K562 (cell line): ENCODE results near the gene CREG1. TPM values are rescaled to one million over a fixed set of nuclear protein-coding genes. Genes with fewer than 3 reads are reported as not detected.

ENCODE experiments used
- ATAC-seq: fragments of 200-7000 bp; cut with Tn5 transposase; 3 replicates; pipeline ENCODE4 v1.9.1; 2020; ENCODE audit warnings: moderate library complexity
- Bru-seq: library from RNA; stranded (reverse); fragments of 400-500 nt; gene quantifications from one replicate; lab custom pipeline; 2021; lab: Mats Ljungman, UMichigan
- BruChase-seq, 2 experiments: library from RNA; stranded (reverse); fragments of 400-500 nt; gene quantifications; one replicate each; lab custom pipeline; 2021; lab: Mats Ljungman, UMichigan
- BruUV-seq: library from RNA; stranded (reverse); fragments of 400-500 nt; replicated peaks from 2 replicates; lab custom pipeline; 2021; lab: Mats Ljungman, UMichigan
- CTCF ChIA-PET: fragments of 300-600 bp; formaldehyde crosslinking; extraction: SDS; loops from one replicate; lab custom pipeline; 2021; ENCODE audit warnings: low intra/inter-chr PET ratio; lab: Yijun Ruan, JAX
- POLR2A ChIA-PET: fragments of 300-600, 350-650 bp; sonication (Branson Sonifier 250); formaldehyde crosslinking; extraction: SDS; loops from one replicate; lab custom pipeline; 2021; ENCODE audit warnings: antibody characterized with exemption, inconsistent platforms; lab: Yijun Ruan, JAX
- DNase-seq, 4 experiments: peaks; one replicate each; pipeline versions ENCODE4 v3.0.0 to v3.0.0-alpha.2; 2011 to 2018; ENCODE audit warnings: low spot score in 3 of 4, mixed read lengths in 3 of 4; ENCODE audit errors: extremely low read depth in 1 of 4
- FAIRE-seq: peaks from 2 replicates; lab custom pipeline; 2011; peaks lifted over from hg19 to GRCh38; lab: Jason Lieb, UNC
- H2AFZ ChIP-seq: 2 replicates; pipeline ENCODE4 v1.6.0; 2011; ENCODE audit warnings: low read depth, low read length, control low read depth, inconsistent platforms
- H3K27ac ChIP-seq: fragments of 200-600 bp; 3 replicates; pipeline ENCODE4 v1.8.0; 2011; ENCODE audit warnings: low read depth, mild to moderate bottlenecking, control low read depth, inconsistent platforms, low read length, moderate library complexity, mixed read lengths; ENCODE audit errors: extremely low read depth
- H3K27me3 ChIP-seq, 2 experiments: fragments of 300-600 bp in 1 of 2; 2 replicates in 1 of 2; 3 replicates in 1 of 2; pipeline versions ENCODE4 v1.6.0 to v1.8.0; 2011; ENCODE audit warnings: inconsistent platforms in 2 of 2, low read length in 2 of 2, mild to moderate bottlenecking in 1 of 2, mixed read lengths in 1 of 2, moderate library complexity in 1 of 2; ENCODE audit not compliant: control insufficient read depth in 2 of 2, insufficient read depth in 2 of 2
- H3K36me3 ChIP-seq: fragments of 300-600 bp; 3 replicates; pipeline ENCODE4 v1.8.0; 2011; ENCODE audit warnings: mild to moderate bottlenecking, low read length, inconsistent platforms; ENCODE audit not compliant: control insufficient read depth, insufficient read depth
- H3K4me1 ChIP-seq, 2 experiments: fragments of 200-600 bp in 1 of 2; replicated peaks in 1 of 2; 2 replicates in 1 of 2; 3 replicates in 1 of 2; pipeline versions ENCODE4 v1.5.1 to v1.8.0; 2011; ENCODE audit warnings: inconsistent platforms in 2 of 2, low read length in 2 of 2, mild to moderate bottlenecking in 1 of 2, mixed read lengths in 1 of 2, moderate library complexity in 1 of 2; ENCODE audit not compliant: control insufficient read depth in 2 of 2, insufficient read depth in 2 of 2
- H3K4me2 ChIP-seq: 2 replicates; pipeline ENCODE4 v1.6.1; 2011; ENCODE audit warnings: low read length, control low read depth, inconsistent platforms, mixed read lengths; ENCODE audit not compliant: insufficient read depth
- H3K4me3 ChIP-seq: fragments of 200-600 bp; sonication (generic), shearing (Covaris generic); 2 replicates; pipeline ENCODE4 v1.5.1; 2016; ENCODE audit warnings: control low read depth, inconsistent platforms
- H3K79me2 ChIP-seq: fragments of 200-600 bp; 3 replicates; pipeline ENCODE4 v1.8.0; 2011; ENCODE audit warnings: low read length, inconsistent platforms; ENCODE audit not compliant: control insufficient read depth, insufficient read depth
- H3K9ac ChIP-seq, 2 experiments: 2 replicates each; pipeline versions ENCODE4 v1.6.0 to v1.6.1; 2011; ENCODE audit warnings: low read depth in 2 of 2, low read length in 2 of 2, control low read depth in 1 of 2, inconsistent platforms in 1 of 2, mild to moderate bottlenecking in 1 of 2, mixed read lengths in 1 of 2; ENCODE audit not compliant: insufficient read depth in 1 of 2
- H3K9me1 ChIP-seq: one replicate; pipeline ENCODE4 v1.6.0; 2011; ENCODE audit warnings: inconsistent platforms, mild to moderate bottlenecking, low read length, moderate library complexity; ENCODE audit not compliant: control insufficient read depth, insufficient read depth
- H3K9me3 ChIP-seq: replicated peaks from 2 replicates; pipeline ENCODE4 v1.5.1; 2011; ENCODE audit warnings: low read depth, low read length, inconsistent platforms; ENCODE audit not compliant: control insufficient read depth, insufficient read depth
- H4K20me1 ChIP-seq: replicated peaks from 2 replicates; pipeline ENCODE4 v1.6.1; 2011; ENCODE audit warnings: low read length, inconsistent platforms, mixed read lengths; ENCODE audit not compliant: control insufficient read depth, insufficient read depth
- EGR1 ChIP-seq: fragments of 450-650 bp; conservative IDR thresholded peaks from 2 replicates; pipeline ENCODE4 v1.6.1; 2017; ENCODE audit warnings: mild to moderate bottlenecking
- MAZ ChIP-seq, 2 experiments: fragments of 450-650 bp in 1 of 2; sonication (generic) in 1 of 2; formaldehyde crosslinking; IDR thresholded peaks in 1 of 2; conservative IDR thresholded peaks in 1 of 2; 2 replicates each; pipeline versions ENCODE4 v1.4.0 to v1.5.0; 2020; ENCODE audit warnings: mild to moderate bottlenecking in 1 of 2, missing genetic modification reagents in 1 of 2
- TEAD4 ChIP-seq, 2 experiments: sonication (generic) in 1 of 2; formaldehyde crosslinking in 1 of 2; IDR thresholded peaks; 2 replicates each; pipeline versions ENCODE4 v1.6.1 to v1.8.0; 2012 to 2022; ENCODE audit warnings: borderline replicate concordance in 1 of 2, inconsistent platforms in 1 of 2, low read length in 1 of 2, mild to moderate bottlenecking in 1 of 2, missing genetic modification reagents in 1 of 2
- ZFP30 ChIP-seq: fragments of 250-450 bp; sonication (Bioruptor Pico); IDR thresholded peaks from 2 replicates; pipeline ENCODE4 v1.8.0; 2022; ENCODE audit warnings: moderate library complexity, mild to moderate bottlenecking, inconsistent platforms, borderline replicate concordance
- WGBS: fragments of 100-300 bp; shearing (Covaris generic); methylation state at CpG from one replicate; pipeline ENCODE4 v1.1.6; 2016; ENCODE audit warnings: low coverage, mixed read lengths; ENCODE audit not compliant: insufficient coverage; ENCODE audit errors: missing lambda C conversion rate; 5-methylcytosine and 5-hydroxymethylcytosine counted together
- in situ Hi-C: fragments of 300-500 bp; cut with MboI; formaldehyde crosslinking; loops from 4 replicates; pipeline ENCODE4 v1.15.0; 2018; ENCODE audit warnings: inconsistent platforms, mixed read lengths
- intact Hi-C: fragments of 100-400 bp; cut with micrococcal nuclease; formaldehyde crosslinking; loops from 2 replicates; pipeline ENCODE4 v1.14.2; 2022
- long read RNA-seq, 3 experiments: library from polyadenylated mRNA in 2 of 3; library from RNA in 1 of 3; unstranded in 2 of 3; stranded (forward) in 1 of 3; transcript quantifications; one replicate each; pipeline ENCODE4 v2.0.0, GENCODE V29; 2019 to 2022
- polyA minus RNA-seq, 3 experiments: library from RNA; depleted of rRNA, polyadenylated mRNA; stranded (reverse); fragments of >200 nt; gene quantifications; 2 replicates each; pipeline ENCODE4 v1.2.3, GENCODE V29; 2011
- polyA plus RNA-seq, 8 experiments: library from polyadenylated mRNA; depleted of rRNA in 4 of 8; stranded (reverse) in 5 of 8; unstranded in 3 of 8; fragments of >200 nt; fragmentation: Nextera tagmentation in 2 of 8; fragmentation: Illumina TruSeq in 1 of 8; extraction: Ambion mirVana in 2 of 8; extraction: Trizol in 1 of 8; gene quantifications; 2 replicates each; pipeline versions ENCODE4 v1.2.1 to v1.2.3, GENCODE V29; 2011 to 2014; ENCODE audit warnings: inconsistent platforms in 1 of 8, missing spikeins in 1 of 8
- total RNA-seq, 7 experiments: library from RNA; depleted of rRNA in 6 of 7; stranded (reverse); fragments of >200 nt in 6 of 7; fragmentation: Illumina TruSeq in 2 of 7; extraction: Trizol in 2 of 7; gene quantifications; 2 replicates each; pipeline versions ENCODE4 v1.2.1 to v1.2.3, GENCODE V29; 2011 to 2021; ENCODE audit warnings: low replicate concordance in 1 of 7
- TF ChIP-seq, protein P1 (sequence below), 2 experiments: fragments of 450-650 bp; IDR thresholded peaks; 2 replicates each; pipeline ENCODE4 v1.6.1; 2018; ENCODE audit warnings: mild to moderate bottlenecking in 2 of 2, low read depth in 1 of 2; ENCODE audit not compliant: partially characterized antibody in 2 of 2
- TF ChIP-seq, protein P2 (sequence below): fragments of 450-650 bp; IDR thresholded peaks from 2 replicates; pipeline ENCODE4 v1.6.1; 2017; ENCODE audit warnings: antibody characterized with exemption

Gene CREG1
- total RNA-seq (2011; cell fraction: chromatin; rRNA removed; ENCODE audit: low replicate concordance), result 70.1 and 115 TPM in 2 replicates
- 141 and 156 TPM in 2 replicates for total RNA-seq (2011; cell fraction: nucleolus; rRNA removed)
- total RNA-seq (2011; cell fraction: nucleoplasm; rRNA removed), result 172 and 258 TPM in 2 replicates
- total RNA-seq (2014; rRNA removed) (115 and 139 TPM in 2 replicates), total RNA-seq (2014; rRNA removed; fragmentation: Illumina TruSeq; extraction: Trizol) (161 and 179 TPM in 2 replicates), total RNA-seq (2015; rRNA removed; fragmentation: Illumina TruSeq; extraction: Trizol) (164 and 178 TPM in 2 replicates), total RNA-seq (2021) (150 and 154 TPM in 2 replicates), polyA plus RNA-seq (2011; rRNA removed) (272 TPM in 2 replicates), polyA plus RNA-seq (2014; fragmentation: Illumina TruSeq; extraction: Trizol) (163 and 197 TPM in 2 replicates), polyA plus RNA-seq (2014; fragmentation: Nextera tagmentation; extraction: Ambion mirVana) (10 to 100 TPM; 45.7 to 58.2 TPM), polyA plus RNA-seq (2014; rRNA removed) (176 and 186 TPM in 2 replicates), polyA minus RNA-seq (2011; rRNA and poly(A)+ RNA removed) (101 and 126 TPM in 2 replicates), Bru-seq, nascent RNA (percentile 88 among the genes with signal in this experiment), BruChase-seq, experiment 1, labeled RNA remaining after a 2-hour chase (percentile 84 among the genes with signal in this experiment), BruChase-seq, experiment 2, labeled RNA remaining after a 6-hour chase (percentile 86 among the genes with signal in this experiment)
- 152 and 184 TPM in 2 replicates for polyA plus RNA-seq (2011; cell fraction: cytosol; rRNA removed)
- 41.7 and 74.9 TPM in 2 replicates for polyA plus RNA-seq (2011; cell fraction: nucleus; rRNA removed)
- polyA plus RNA-seq (2012), result 137 and 336 TPM in 2 replicates
- 59.4 and 78.2 TPM in 2 replicates for polyA minus RNA-seq (2011; cell fraction: cytosol; rRNA and poly(A)+ RNA removed)
- polyA minus RNA-seq (2011; cell fraction: nucleus; rRNA and poly(A)+ RNA removed), result 17.5 and 30.3 TPM in 2 replicates
- long read RNA-seq, experiment 1, transcript CREG1-201 (4 exons, 1,974 nt), result major isoform, 986 of 1,047 reads
- long read RNA-seq, experiment 1, partial matches to known transcripts, result 21 of 1,047 reads
- long read RNA-seq, experiment 1, other reads (novel, unspliced or antisense), result 40 of 1,047 reads
- long read RNA-seq, experiment 2, transcript CREG1-201 (4 exons, 1,974 nt), result major isoform, 132 of 268 reads
- long read RNA-seq, experiment 2, partial matches to known transcripts, result 6 of 268 reads
- long read RNA-seq, experiment 2, other reads (novel, unspliced or antisense), result 130 of 268 reads
- long read RNA-seq, experiment 3, transcript CREG1-201 (4 exons, 1,974 nt), result major isoform, 363 of 376 reads
- long read RNA-seq, experiment 3, partial matches to known transcripts, result 2 of 376 reads
- long read RNA-seq, experiment 3, other reads (novel, unspliced or antisense), result 11 of 376 reads

DNA sequence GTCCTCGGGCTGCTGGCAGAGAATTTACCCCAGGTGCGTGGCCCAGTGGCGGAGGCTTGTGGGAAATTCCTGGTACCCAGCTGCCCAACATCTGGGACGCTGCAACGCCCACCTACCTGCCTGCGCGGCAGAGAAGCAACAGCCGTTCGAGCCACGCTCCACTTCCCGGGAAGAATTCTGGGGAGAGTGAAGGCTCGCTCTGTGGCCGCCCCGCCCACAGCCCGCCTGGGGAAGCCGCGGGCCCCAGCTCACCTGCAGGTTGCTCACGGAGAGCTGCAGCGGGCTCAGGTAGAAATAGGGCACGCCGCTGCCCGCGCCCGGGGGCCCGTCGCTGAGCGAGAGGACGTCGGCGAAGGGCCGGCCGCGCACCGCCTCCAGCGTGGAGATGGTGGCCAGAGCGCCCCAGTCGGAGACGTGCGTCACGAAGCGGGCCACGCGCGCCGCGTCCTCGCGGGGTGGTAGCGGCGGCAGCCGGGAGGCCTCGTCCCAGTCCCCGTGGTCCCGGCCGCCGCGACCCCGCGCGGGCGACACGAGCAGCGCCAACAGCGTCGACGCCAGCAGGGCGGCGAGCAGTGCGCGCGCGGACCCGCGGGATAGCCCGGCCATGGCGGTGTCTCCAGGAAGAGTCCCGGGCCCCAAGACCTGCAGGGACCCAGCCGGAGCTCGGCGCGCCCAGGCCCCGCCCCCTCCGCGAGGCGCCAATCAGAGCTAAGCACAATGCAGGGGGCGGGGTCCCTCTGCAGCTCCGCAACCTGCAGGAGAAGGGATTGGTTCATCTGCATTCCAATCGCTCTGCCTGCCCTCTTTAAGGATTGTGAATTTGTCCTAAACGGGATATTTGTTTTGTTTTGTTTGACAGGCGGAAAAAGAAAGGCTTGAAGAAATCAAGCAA is at the start of gene CREG1:
Gene CREG1 (minus strand): TSS at position 627 of the 892 bp plus-strand sequence.
- ChIA-PET POLR2A (interaction anchor here (0.6 to 6.5 kb wide), 27 partner anchors 8 to 548 kb away, joined by 3 to 71 read pairs (median 4); no protein-coding TSS in a partner anchor), CTCF (no interaction called here)
- peak within 1 kb of the TSS; percentile 73 for H3K4me3 ChIP-seq
- H3K9ac ChIP-seq, result peak within 1 kb of the TSS; percentile 63 to 93
- FAIRE-seq (peak; percentile 82), ATAC-seq (peak; percentile 93), DNase-seq (peak; percentile 98 to 99 (median 98))
- in situ Hi-C loops, result no loop called here
- intact Hi-C loops, result loop anchor here (1.0 to 5.0 kb wide), 3 partner anchors 75 to 384 kb away; partner anchors contain the start of genes DCAF6 and MPC2
- H4K20me1 ChIP-seq, result peaks cover 5% of the 10 kb centered on the region; the same call in 1 of the 2 replicates
- H2AFZ ChIP-seq, result peak within 1 kb of the TSS; percentile 96
- H3K27me3 ChIP-seq, result no peaks in the 10 kb centered on the region
- H3K79me2 ChIP-seq, result peaks cover 50% of the 10 kb centered on the region
- H3K4me2 ChIP-seq, result peak within 1 kb of the TSS; percentile 86
- no peaks in the 10 kb centered on the region for H3K9me1 ChIP-seq
- H3K9me3 ChIP-seq, result no peaks in the 10 kb centered on the region
- peaks cover 18% of the 10 kb centered on the region; the same call in 2 of the 3 replicates for H3K36me3 ChIP-seq
- H3K27ac ChIP-seq, result peak within 1 kb of the TSS; percentile 70
- under 1% methylated on average over 90 of the region's 90 CpGs for WGBS
- no TSS peak for BruUV-seq
- peaks cover 23 to 45% of the 10 kb centered on the region in 2 experiments for H3K4me1 ChIP-seq
- TF ChIP-seq, protein P1, sequence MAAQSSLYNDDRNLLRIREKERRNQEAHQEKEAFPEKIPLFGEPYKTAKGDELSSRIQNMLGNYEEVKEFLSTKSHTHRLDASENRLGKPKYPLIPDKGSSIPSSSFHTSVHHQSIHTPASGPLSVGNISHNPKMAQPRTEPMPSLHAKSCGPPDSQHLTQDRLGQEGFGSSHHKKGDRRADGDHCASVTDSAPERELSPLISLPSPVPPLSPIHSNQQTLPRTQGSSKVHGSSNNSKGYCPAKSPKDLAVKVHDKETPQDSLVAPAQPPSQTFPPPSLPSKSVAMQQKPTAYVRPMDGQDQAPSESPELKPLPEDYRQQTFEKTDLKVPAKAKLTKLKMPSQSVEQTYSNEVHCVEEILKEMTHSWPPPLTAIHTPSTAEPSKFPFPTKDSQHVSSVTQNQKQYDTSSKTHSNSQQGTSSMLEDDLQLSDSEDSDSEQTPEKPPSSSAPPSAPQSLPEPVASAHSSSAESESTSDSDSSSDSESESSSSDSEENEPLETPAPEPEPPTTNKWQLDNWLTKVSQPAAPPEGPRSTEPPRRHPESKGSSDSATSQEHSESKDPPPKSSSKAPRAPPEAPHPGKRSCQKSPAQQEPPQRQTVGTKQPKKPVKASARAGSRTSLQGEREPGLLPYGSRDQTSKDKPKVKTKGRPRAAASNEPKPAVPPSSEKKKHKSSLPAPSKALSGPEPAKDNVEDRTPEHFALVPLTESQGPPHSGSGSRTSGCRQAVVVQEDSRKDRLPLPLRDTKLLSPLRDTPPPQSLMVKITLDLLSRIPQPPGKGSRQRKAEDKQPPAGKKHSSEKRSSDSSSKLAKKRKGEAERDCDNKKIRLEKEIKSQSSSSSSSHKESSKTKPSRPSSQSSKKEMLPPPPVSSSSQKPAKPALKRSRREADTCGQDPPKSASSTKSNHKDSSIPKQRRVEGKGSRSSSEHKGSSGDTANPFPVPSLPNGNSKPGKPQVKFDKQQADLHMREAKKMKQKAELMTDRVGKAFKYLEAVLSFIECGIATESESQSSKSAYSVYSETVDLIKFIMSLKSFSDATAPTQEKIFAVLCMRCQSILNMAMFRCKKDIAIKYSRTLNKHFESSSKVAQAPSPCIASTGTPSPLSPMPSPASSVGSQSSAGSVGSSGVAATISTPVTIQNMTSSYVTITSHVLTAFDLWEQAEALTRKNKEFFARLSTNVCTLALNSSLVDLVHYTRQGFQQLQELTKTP (IDR thresholded peaks at IDR 0.05; ENCODE audit: low read depth in 1 of 2, partially characterized antibody in 2 of 2), result no peak
- TF ChIP-seq MAZ (CRISPR knock-in tag; conservative IDR thresholded peaks at IDR 0.05 in 1 of 2, IDR thresholded peaks at IDR 0.05 in 1 of 2) (peak in 1 of 2 experiments; percentile 77; a peak in 2 of 4 replicates), EGR1 (peak; percentile 53; the same call in 1 of the 2 replicates), ZFP30 (CRISPR knock-in tag) (no peak), TEAD4 (IDR thresholded peaks at IDR 0.05; ENCODE audit: low read length) (peak; percentile 32), TEAD4 (CRISPR knock-in tag; IDR thresholded peaks at IDR 0.05; ENCODE audit: borderline replicate concordance) (no peak)
- TF ChIP-seq, protein P2, sequence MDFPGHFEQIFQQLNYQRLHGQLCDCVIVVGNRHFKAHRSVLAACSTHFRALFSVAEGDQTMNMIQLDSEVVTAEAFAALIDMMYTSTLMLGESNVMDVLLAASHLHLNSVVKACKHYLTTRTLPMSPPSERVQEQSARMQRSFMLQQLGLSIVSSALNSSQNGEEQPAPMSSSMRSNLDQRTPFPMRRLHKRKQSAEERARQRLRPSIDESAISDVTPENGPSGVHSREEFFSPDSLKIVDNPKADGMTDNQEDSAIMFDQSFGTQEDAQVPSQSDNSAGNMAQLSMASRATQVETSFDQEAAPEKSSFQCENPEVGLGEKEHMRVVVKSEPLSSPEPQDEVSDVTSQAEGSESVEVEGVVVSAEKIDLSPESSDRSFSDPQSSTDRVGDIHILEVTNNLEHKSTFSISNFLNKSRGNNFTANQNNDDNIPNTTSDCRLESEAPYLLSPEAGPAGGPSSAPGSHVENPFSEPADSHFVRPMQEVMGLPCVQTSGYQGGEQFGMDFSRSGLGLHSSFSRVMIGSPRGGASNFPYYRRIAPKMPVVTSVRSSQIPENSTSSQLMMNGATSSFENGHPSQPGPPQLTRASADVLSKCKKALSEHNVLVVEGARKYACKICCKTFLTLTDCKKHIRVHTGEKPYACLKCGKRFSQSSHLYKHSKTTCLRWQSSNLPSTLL, result no peak
